Measurements from ENCODE around the gene ANO2. TPM values are rescaled to one million over a fixed set of nuclear protein-coding genes. Genes with fewer than 3 reads are reported as not detected.

Gene ANO2
- total and polyA plus RNA-seq, 7 experiments from 2014 or later: not detected

- Histone ChIP-seq H3K36me3 (ENCODE audit: control insufficient read depth in 2 of 3, insufficient read depth in 3 of 3, low read length in 3 of 3) (no peaks in the 10 kb centered on the region), H3K4me3 (ENCODE audit: low read length) (no peak overlapping the region), H3K9me3 (ENCODE audit: control insufficient read depth in 2 of 3, low read length in 3 of 3) (no peaks in the 10 kb centered on the region), H3K27me3 (ENCODE audit: control insufficient read depth in 2 of 2, insufficient read depth in 2 of 2, low read length in 2 of 2) (no peaks in the 10 kb centered on the region), H3K4me1 (ENCODE audit: control insufficient read depth in 2 of 2, insufficient read depth in 2 of 2, low read length in 2 of 2) (no peaks in the 10 kb centered on the region), H3K27ac (ENCODE audit: low read depth, low read length) (no peak overlapping the region)
- no peak overlapping the region for H3K4me3 Mint-ChIP-seq
- POLR2A ChIA-PET: no interaction called here
- ATAC-seq: no peak
- H3K27me3 Mint-ChIP-seq: peaks cover 0 to 44% (median 20%) of the 10 kb centered on the region in 5 donors
- no peaks in the 10 kb centered on the region for H3K4me1 Mint-ChIP-seq
- no peaks in the 10 kb centered on the region for H3K36me3 Mint-ChIP-seq
- DNase-seq: no peak
- H3K27ac Mint-ChIP-seq: no peak overlapping the region
- intact Hi-C loops (cut with micrococcal nuclease): no loop called here
- no peaks in the 10 kb centered on the region for H3K9me3 Mint-ChIP-seq
- CTCF ChIA-PET: interaction anchor here (0.5 kb wide), 1 partner anchor 1382 kb away, joined by 3 read pairs; no protein-coding TSS in a partner anchor
Observed at GRCh38 chr12:5904441-5904840, 40.6 kb downstream of the ANO2 start.

GRCh38 chr12:5902736-5903135, 42.3 kb downstream of the ANO2 start:
- Histone ChIP-seq H3K4me3 (ENCODE audit: low read length) (no peak overlapping the region), H3K36me3 (ENCODE audit: control insufficient read depth in 2 of 3, insufficient read depth in 3 of 3, low read length in 3 of 3) (no peaks in the 10 kb centered on the region), H3K4me1 (ENCODE audit: control insufficient read depth in 2 of 2, insufficient read depth in 2 of 2, low read length in 2 of 2) (no peaks in the 10 kb centered on the region), H3K9me3 (ENCODE audit: control insufficient read depth in 2 of 3, low read length in 3 of 3) (no peaks in the 10 kb centered on the region), H3K27ac (ENCODE audit: low read depth, low read length) (no peak overlapping the region), H3K27me3 (ENCODE audit: control insufficient read depth in 2 of 2, insufficient read depth in 2 of 2, low read length in 2 of 2) (no peaks in the 10 kb centered on the region)
- no peaks in the 10 kb centered on the region for H3K4me1 Mint-ChIP-seq
- ChIA-PET POLR2A (no interaction called here), CTCF (no interaction called here)
- no peak overlapping the region for H3K4me3 Mint-ChIP-seq
- H3K36me3 Mint-ChIP-seq: no peaks in the 10 kb centered on the region
- ATAC-seq (no peak), DNase-seq (no peak)
- H3K27ac Mint-ChIP-seq: no peak overlapping the region
- H3K27me3 Mint-ChIP-seq: peaks cover under 1 to 52% (median 27%) of the 10 kb centered on the region in 5 donors
- H3K9me3 Mint-ChIP-seq: peaks cover 0 to 3% (median 0%) of the 10 kb centered on the region in 11 donors
- intact Hi-C loops (cut with micrococcal nuclease): no loop called here

- Mint-ChIP-seq H3K4me3 (no peak overlapping the region), H3K36me3 (no peaks in the 10 kb centered on the region), H3K4me1 (no peaks in the 10 kb centered on the region), H3K27me3 (peaks cover 8 to 50% (median 35%) of the 10 kb centered on the region in 5 donors), H3K9me3 (peaks cover 0 to 3% (median 0%) of the 10 kb centered on the region in 11 donors), H3K27ac (no peak overlapping the region)
- intact Hi-C loops (cut with micrococcal nuclease): no loop called here
- Histone ChIP-seq H3K36me3 (ENCODE audit: control insufficient read depth in 2 of 3, insufficient read depth in 3 of 3, low read length in 3 of 3) (no peaks in the 10 kb centered on the region), H3K4me1 (ENCODE audit: control insufficient read depth in 2 of 2, insufficient read depth in 2 of 2, low read length in 2 of 2) (no peaks in the 10 kb centered on the region), H3K9me3 (ENCODE audit: control insufficient read depth in 2 of 3, low read length in 3 of 3) (no peaks in the 10 kb centered on the region), H3K27ac (ENCODE audit: low read depth, low read length) (no peak overlapping the region), H3K4me3 (ENCODE audit: low read length) (no peak overlapping the region), H3K27me3 (ENCODE audit: control insufficient read depth in 2 of 2, insufficient read depth in 2 of 2, low read length in 2 of 2) (no peaks in the 10 kb centered on the region)
- ChIA-PET POLR2A (no interaction called here), CTCF (no interaction called here)
- DNase-seq (no peak), ATAC-seq (no peak)
Observed at GRCh38 chr12:5901416-5901815, 43.6 kb downstream of the ANO2 start.

GRCh38 chr12:5900533-5901205, 44.4 kb downstream of the ANO2 start:
- no peaks in the 10 kb centered on the region for H3K36me3 Mint-ChIP-seq
- intact Hi-C loops (cut with micrococcal nuclease): no loop called here
- POLR2A ChIA-PET: no interaction called here
- Histone ChIP-seq H3K4me1 (ENCODE audit: control insufficient read depth in 2 of 2, insufficient read depth in 2 of 2, low read length in 2 of 2) (no peaks in the 10 kb centered on the region), H3K9me3 (ENCODE audit: control insufficient read depth in 2 of 3, low read length in 3 of 3) (no peaks in the 10 kb centered on the region), H3K27ac (ENCODE audit: low read depth, low read length) (no peak overlapping the region), H3K4me3 (ENCODE audit: low read length) (no peak overlapping the region), H3K36me3 (ENCODE audit: control insufficient read depth in 2 of 3, insufficient read depth in 3 of 3, low read length in 3 of 3) (no peaks in the 10 kb centered on the region), H3K27me3 (ENCODE audit: control insufficient read depth in 2 of 2, insufficient read depth in 2 of 2, low read length in 2 of 2) (peaks cover 0 to 2% of the 10 kb centered on the region in 2 donors)
- H3K27ac Mint-ChIP-seq: no peak overlapping the region
- ATAC-seq: no peak
- peaks cover 0 to 3% (median 0%) of the 10 kb centered on the region in 11 donors for H3K9me3 Mint-ChIP-seq
- CTCF ChIA-PET: no interaction called here
- no peaks in the 10 kb centered on the region for H3K4me1 Mint-ChIP-seq
- no peak for DNase-seq
- H3K4me3 Mint-ChIP-seq: no peak overlapping the region
- H3K27me3 Mint-ChIP-seq: peaks cover 8 to 54% (median 38%) of the 10 kb centered on the region in 5 donors

GRCh38 chr12:5900076-5900475, 45.0 kb downstream of the ANO2 start:
- no peaks in the 10 kb centered on the region for H3K4me1 ChIP-seq (ENCODE audit: control insufficient read depth in 2 of 2, insufficient read depth in 2 of 2, low read length in 2 of 2)

GRCh38 chr12:5899675-5900074, 45.4 kb downstream of the ANO2 start:
- H3K36me3 Mint-ChIP-seq: no peaks in the 10 kb centered on the region
- Histone ChIP-seq H3K4me3 (ENCODE audit: low read length) (no peak overlapping the region), H3K36me3 (ENCODE audit: control insufficient read depth in 2 of 3, insufficient read depth in 3 of 3, low read length in 3 of 3) (no peaks in the 10 kb centered on the region), H3K9me3 (ENCODE audit: control insufficient read depth in 2 of 3, low read length in 3 of 3) (no peaks in the 10 kb centered on the region), H3K27me3 (ENCODE audit: control insufficient read depth in 2 of 2, insufficient read depth in 2 of 2, low read length in 2 of 2) (peaks cover 0 to 5% of the 10 kb centered on the region in 2 donors), H3K4me1 (ENCODE audit: control insufficient read depth in 2 of 2, insufficient read depth in 2 of 2, low read length in 2 of 2) (no peaks in the 10 kb centered on the region), H3K27ac (ENCODE audit: low read depth, low read length) (no peak overlapping the region)
- ATAC-seq (no peak), DNase-seq (no peak)
- H3K27me3 Mint-ChIP-seq: peaks cover 10 to 60% (median 44%) of the 10 kb centered on the region in 5 donors
- ChIA-PET POLR2A (no interaction called here), CTCF (no interaction called here)
- H3K27ac Mint-ChIP-seq: no peak overlapping the region
- no peaks in the 10 kb centered on the region for H3K4me1 Mint-ChIP-seq
- intact Hi-C loops (cut with micrococcal nuclease): no loop called here
- no peak overlapping the region for H3K4me3 Mint-ChIP-seq
- peaks cover 0 to 3% (median 1%) of the 10 kb centered on the region in 11 donors for H3K9me3 Mint-ChIP-seq

More at GRCh38 chr12:5900076-5900475, 45.0 kb downstream of the ANO2 start:
- DNase-seq (no peak), ATAC-seq (no peak)
- peaks cover 0 to 3% (median 0%) of the 10 kb centered on the region in 11 donors for H3K9me3 Mint-ChIP-seq
- H3K9me3 ChIP-seq (ENCODE audit: control insufficient read depth in 2 of 3, low read length in 3 of 3): no peaks in the 10 kb centered on the region
- peaks cover 0 to 5% of the 10 kb centered on the region in 2 donors for H3K27me3 ChIP-seq (ENCODE audit: control insufficient read depth in 2 of 2, insufficient read depth in 2 of 2, low read length in 2 of 2)
- intact Hi-C loops (cut with micrococcal nuclease): no loop called here
- no peak overlapping the region for H3K27ac ChIP-seq (ENCODE audit: low read depth, low read length)
- POLR2A ChIA-PET: no interaction called here
- H3K27me3 Mint-ChIP-seq: peaks cover 10 to 60% (median 44%) of the 10 kb centered on the region in 5 donors
- CTCF ChIA-PET: no interaction called here
- no peak overlapping the region for H3K27ac Mint-ChIP-seq
- H3K4me1 Mint-ChIP-seq: no peaks in the 10 kb centered on the region
- H3K36me3 ChIP-seq (ENCODE audit: control insufficient read depth in 2 of 3, insufficient read depth in 3 of 3, low read length in 3 of 3): no peaks in the 10 kb centered on the region
- no peak overlapping the region for H3K4me3 ChIP-seq (ENCODE audit: low read length)
- no peak overlapping the region for H3K4me3 Mint-ChIP-seq
- H3K36me3 Mint-ChIP-seq: no peaks in the 10 kb centered on the region

GRCh38 chr12:5898874-5899273, 46.2 kb downstream of the ANO2 start:
- ATAC-seq (no peak), DNase-seq (no peak)
- Histone ChIP-seq H3K4me1 (ENCODE audit: control insufficient read depth in 2 of 2, insufficient read depth in 2 of 2, low read length in 2 of 2) (no peaks in the 10 kb centered on the region), H3K4me3 (ENCODE audit: low read length) (no peak overlapping the region), H3K36me3 (ENCODE audit: control insufficient read depth in 2 of 3, insufficient read depth in 3 of 3, low read length in 3 of 3) (no peaks in the 10 kb centered on the region), H3K9me3 (ENCODE audit: control insufficient read depth in 2 of 3, low read length in 3 of 3) (no peaks in the 10 kb centered on the region), H3K27me3 (ENCODE audit: control insufficient read depth in 2 of 2, insufficient read depth in 2 of 2, low read length in 2 of 2) (peaks cover 0 to 5% of the 10 kb centered on the region in 2 donors), H3K27ac (ENCODE audit: low read depth, low read length) (no peak overlapping the region)
- Mint-ChIP-seq H3K9me3 (peaks cover 0 to 10% (median 4%) of the 10 kb centered on the region in 11 donors), H3K36me3 (no peaks in the 10 kb centered on the region), H3K27ac (no peak overlapping the region), H3K4me3 (no peak overlapping the region), H3K27me3 (peaks cover 10 to 60% (median 45%) of the 10 kb centered on the region in 5 donors), H3K4me1 (no peaks in the 10 kb centered on the region)
- CTCF ChIA-PET: no interaction called here
- POLR2A ChIA-PET: no interaction called here
- intact Hi-C loops (cut with micrococcal nuclease): no loop called here

Measured in naive thymus-derived CD4-positive, alpha-beta T cell (primary cell).